Measurements from ENCODE around the gene OR51B4.
"Not testable (repeated sequence)": the region's sequence is repeated elsewhere in the genome, so short reads cannot be mapped to it uniquely, and the experiment has no call there.

The OR51B4 gene, protein sequence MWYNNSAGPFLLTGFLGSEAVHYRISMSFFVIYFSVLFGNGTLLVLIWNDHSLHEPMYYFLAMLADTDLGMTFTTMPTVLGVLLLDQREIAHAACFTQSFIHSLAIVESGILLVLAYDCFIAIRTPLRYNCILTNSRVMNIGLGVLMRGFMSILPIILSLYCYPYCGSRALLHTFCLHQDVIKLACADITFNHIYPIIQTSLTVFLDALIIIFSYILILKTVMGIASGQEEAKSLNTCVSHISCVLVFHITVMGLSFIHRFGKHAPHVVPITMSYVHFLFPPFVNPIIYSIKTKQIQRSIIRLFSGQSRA

DNA sequence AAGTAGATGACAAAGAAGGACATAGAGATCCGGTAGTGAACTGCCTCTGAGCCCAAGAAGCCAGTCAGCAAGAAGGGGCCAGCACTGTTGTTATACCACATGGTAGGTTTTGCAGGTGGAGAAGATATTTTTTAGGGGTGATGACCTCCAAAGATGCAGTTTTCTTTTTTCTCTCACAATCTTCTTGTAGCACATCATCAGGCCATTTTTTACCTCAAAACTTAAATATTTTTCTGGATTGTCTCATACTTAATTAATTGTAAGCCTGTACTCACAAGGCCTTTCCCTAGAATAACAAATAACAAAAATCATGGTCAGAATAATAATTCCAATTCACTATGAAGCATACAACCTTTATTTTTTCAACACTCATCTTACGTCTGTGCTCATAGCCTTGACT, at the start of gene OR51B4:
OR51B4 (minus strand) TSS at position 101 of the 400 bp plus-strand sequence; CDS start at position 101, 0 bp downstream.
- DNase-seq: no peak

DNA sequence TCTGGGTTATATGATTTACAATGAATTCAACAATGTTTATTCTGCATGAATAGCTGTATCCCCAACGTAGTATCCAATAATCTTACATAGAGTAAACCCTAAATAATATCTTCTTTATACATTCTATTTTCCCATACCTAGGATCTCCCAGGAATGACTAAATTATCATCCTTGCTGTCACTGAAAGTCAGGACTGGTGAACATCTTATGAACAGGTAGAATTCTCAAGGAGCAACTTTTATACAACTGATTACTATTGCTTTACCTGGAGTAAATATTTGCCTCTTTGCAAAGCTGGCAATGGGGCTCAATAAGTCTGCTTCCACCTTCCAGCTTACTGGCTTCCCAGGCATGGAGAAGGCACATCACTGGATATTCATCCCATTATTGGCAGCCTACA, 49.5 kb upstream of the OR51B4 start, which contains the start of gene OR51B6:
OR51B6 (plus strand) TSS at position 301 of the 400 bp plus-strand sequence; CDS start at position 301, 0 bp downstream.
- no peak for DNase-seq

DNA sequence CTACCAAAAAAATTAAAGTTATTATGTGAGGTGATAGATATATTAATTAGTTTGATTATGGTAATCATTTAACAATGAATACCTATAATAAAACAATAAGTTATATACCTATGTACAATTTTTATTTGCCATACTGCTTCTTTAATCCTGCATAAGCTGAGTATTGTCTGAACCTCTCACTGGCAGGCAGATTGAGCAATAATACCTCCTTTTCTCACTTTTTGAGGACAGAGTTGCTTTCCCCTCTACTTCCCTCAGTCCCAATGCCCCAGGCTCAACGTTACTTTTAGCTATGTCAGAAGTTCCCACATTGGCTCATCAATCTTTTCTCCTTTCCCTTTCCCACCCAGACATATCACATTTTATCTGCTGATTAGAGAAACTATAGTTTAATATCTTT, 47.8 kb upstream of the OR51B4 start:
- DNase-seq: no peak

DNA sequence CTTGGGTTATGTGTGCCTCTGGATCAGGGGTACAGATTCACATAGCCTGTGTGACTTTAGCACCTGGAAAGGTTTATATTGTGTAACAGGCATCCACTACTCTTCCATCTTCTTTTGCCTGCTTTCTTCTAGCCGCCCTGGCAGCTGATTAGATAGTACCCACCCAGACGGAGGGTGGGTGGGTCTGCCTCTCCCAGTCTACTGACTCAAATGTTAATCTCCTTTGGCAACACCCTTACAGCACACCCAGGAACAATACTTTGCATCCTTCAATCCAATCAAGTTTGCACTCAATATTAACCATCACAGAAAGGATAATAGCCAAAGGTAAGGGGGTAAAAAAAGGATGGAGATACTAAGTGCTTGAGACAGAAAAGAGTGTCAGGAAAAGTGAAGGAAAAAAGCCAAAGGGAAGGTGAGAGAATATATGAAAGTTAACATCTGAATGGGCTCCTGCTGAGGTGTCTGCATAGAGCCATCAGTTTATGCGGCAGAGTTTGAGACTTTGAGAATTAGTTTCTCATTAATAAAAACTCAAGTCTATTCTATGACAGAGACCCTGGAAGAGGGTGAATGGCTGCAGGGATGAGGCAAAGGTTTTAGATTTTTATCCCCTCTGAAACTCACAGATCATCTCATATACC, 46.9 kb upstream of the OR51B4 start:
- DNase-seq: no peak

DNA sequence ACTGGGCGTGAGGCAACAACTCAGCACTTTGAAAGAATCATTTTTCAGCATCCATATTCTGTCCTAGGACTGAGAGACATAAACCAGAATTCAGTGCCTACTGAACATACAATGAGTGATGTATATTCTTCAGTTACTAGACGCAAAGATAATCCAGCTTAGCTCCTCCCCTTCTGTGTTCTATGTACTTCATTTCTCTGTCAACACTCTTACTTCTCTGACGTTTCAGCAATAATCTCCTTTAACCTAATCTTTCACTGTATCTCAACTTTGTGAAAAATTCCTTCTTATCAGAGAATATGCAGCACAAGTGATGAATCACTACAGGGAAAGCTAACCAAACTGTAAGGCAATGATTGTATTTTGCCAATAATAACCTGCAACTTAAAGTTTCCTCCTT, 44.1 kb upstream of the OR51B4 start:
- no peak for DNase-seq

DNA sequence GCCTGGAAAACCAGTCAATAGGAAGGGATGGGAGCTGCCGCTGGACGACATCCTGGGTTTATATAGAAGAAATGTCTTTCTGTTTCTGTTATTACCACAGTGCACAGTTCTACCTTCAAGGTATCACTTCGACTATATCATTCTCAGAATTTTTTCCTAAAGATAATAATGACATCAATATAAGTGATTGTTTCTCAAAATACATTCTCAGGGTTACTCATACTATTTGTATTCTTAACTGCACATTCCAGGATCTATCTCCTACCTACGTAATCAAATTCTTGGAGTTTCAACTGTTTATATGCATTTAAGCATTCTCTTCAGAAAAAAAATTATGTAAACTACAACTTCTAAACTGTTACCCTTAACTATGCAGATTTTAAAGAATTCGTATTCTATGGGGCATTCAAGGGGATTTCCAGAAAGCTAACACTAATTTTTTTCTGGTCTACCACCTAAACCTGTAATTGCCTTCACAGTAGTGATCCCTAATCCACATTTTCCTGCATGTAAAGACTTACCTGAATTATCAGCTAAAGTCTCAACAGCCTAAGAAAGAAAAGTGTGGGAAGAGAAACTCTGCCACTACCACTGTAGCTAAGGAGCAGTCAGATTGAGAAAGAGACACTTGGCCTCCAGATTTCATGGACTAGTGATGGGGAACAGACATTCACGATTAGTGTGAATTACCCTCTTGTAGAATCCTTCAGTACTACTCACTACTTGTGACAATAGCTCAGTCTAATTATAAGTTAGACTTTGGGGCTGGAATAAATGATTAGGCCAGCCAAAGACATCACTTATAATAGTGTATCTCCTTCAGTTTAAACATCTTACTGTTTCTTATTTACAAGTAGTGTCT, 42.0 kb upstream of the OR51B4 start, which contains the start of gene OR51B5:
OR51B5 (minus strand) TSS at position 51 of the 862 bp plus-strand sequence; CDS start at position 51, 0 bp downstream.
- DNase-seq: no peak

DNA sequence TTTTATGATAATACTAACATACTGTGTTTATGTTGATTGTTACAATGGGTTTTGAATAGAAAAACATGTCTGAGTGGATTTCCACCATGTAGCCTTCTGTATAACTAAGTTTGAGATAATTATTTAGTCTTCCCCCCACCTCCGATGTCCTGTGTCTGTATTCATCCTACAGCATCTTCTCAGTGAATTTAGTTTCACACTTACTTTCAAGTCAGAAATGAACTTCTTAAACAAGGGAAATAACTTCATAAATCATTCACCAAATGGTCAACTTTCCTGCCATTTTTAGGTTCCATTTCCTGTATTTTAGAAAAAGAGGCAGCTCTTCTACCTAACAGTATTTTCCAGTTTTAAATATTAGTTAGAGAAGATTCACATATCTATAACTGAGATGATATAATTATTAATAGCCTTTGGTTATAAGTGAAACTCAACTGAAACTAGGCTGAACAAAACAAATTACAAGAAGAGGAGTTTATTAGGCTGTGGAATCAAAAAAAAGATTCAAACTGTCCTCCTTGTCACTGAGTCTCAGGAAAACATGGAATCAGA, 38.1 kb upstream of the OR51B4 start:
- no peak for DNase-seq

DNA sequence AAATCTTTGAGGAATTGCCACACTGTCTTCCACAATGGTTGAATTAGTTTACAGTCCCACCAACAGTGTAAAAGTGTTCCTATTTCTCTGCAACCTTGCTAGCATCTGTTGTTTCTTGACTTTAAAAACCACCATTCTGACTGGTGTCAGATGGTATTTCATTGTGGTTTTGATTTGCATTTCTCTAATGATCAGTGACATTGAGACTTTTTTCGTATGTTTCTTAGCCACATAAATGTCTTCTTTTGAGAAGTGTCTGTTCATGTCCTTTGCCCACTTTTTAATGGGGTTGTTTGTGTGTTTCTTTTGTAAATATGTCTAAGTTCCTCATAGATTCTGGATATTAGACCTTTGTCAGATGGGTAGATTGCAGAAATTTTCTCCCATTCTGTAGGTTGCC, 35.5 kb upstream of the OR51B4 start:
- DNase-seq: not testable (repeated sequence)

DNA sequence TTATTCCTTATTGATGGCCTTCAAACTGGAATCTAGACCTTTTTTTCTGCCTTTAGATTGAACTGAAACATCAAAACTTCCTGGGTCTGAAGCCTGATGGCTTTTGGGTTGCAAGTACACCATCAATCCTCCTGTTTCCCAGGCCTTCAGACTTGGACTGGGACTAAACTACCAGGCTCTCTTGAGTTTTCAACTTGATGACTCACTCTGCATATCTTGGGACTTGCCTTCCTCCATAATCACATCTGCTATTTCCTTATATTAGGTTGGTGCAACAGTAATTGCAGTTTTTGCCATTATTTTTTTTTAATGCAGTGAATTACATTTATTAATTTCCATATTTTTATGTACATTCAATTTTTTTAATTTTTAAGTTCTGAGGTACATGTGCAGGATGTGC, 34.6 kb upstream of the OR51B4 start:
- DNase-seq: no peak

DNA sequence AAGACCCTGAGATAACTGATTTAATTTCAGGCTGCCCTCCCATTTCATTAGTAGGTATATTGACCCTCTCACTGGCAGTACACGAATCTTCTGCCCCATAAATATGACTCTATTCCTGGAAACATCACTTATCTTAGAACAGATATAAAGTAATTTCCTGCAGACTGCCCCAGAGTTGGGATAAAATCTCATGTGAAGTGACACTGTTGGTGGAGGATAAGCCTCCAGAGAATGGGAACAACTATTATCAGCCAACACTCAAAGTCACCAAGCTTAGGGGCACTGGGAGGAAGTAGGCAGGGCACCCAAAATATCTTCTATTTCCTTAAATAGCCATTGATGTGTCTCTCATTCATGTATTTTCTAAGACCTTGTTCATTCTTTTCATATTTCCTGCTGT, 33.4 kb upstream of the OR51B4 start:
- no peak for DNase-seq

DNA sequence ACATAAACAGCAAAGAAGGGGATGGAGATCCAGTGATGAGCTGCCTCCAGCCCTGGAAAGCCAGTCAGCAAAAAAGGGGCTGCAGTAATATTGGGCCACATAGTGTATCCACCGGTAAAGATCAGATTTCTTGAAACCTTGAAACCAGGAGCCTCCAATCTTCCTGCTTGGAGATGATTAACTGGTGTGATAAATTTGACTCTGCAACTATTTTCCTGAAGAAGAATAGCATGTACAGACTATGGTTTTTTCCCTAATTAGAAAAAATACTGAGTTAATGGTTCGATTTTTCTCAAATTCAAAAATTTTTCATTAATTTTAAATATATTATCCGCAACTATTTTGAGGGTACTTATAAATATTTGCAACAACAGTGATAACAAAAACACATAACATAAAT, 22.5 kb upstream of the OR51B4 start, which contains the start of gene OR51B2:
OR51B2 (minus strand) TSS at position 101 of the 400 bp plus-strand sequence; CDS start at position 101, 0 bp downstream.
- no peak for DNase-seq

DNA sequence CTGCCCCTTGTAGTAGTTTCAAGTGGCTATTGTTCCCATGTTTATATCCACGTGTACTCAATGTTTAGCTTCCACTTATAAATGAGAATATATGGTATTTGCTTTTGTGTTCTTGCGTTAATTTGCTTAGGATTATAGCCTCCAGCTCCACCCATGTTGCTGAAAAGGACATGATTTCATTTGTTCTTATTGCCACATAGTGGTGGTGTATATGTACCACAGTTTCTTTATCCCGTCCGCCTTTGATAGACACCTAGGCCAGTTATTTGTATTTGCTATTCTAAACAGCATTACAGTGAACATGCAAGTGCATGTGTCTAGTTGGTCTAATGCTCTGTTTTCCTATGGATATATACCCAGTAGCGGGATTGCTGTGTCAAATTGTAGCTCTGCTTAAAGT, 15.5 kb upstream of the OR51B4 start:
- DNase-seq: no peak

DNA sequence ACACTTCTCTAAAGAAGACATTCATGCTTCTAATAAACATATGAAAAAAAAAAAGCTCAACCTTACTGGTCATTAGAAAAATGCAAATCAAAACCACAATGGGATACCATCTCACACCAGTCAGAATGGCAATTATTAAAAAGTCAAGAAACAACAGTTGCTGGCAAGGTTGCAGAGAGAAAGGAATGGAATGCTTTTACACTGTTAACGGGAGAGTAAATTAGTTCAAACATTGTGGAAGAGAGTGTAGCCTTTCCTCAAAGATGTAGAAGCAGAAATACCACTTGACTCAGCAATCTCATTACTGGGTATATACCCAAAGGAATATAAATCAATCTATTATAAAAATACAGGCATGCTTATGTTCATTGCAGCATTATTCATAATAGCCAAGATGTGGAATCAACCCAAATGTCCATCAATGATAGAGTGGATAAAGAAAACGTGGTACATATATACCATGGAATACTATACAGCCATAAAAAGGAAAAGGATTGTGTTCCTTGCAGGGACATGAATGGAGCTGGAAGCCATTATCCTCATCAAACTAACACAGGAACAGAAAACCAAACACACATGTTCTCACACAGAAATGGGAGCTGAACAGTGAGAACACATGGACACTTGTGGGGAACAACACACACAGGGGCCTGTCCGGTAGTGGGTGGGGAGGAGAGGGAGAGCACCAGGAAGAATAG, 11.7 kb upstream of the OR51B4 start:
- not testable (repeated sequence) for DNase-seq

DNA sequence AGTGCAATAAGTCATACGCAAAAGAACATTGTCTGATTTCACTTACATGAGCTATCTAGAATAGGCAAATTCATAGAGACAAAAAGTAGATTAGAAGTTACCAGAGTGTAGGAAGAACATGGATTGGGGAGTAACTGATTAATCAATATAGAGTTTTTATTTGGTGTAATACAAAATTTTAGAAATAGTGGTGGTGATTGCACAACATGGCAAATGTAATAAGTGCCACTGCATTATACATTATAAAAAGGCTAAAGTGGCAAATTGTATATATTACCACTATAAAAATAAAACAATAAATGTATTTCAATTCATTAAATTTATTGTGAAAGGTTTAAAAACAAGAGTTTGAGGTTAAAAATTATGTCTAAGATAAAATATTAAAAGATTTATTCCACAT, 8.7 kb upstream of the OR51B4 start:
- DNase-seq: no peak

DNA sequence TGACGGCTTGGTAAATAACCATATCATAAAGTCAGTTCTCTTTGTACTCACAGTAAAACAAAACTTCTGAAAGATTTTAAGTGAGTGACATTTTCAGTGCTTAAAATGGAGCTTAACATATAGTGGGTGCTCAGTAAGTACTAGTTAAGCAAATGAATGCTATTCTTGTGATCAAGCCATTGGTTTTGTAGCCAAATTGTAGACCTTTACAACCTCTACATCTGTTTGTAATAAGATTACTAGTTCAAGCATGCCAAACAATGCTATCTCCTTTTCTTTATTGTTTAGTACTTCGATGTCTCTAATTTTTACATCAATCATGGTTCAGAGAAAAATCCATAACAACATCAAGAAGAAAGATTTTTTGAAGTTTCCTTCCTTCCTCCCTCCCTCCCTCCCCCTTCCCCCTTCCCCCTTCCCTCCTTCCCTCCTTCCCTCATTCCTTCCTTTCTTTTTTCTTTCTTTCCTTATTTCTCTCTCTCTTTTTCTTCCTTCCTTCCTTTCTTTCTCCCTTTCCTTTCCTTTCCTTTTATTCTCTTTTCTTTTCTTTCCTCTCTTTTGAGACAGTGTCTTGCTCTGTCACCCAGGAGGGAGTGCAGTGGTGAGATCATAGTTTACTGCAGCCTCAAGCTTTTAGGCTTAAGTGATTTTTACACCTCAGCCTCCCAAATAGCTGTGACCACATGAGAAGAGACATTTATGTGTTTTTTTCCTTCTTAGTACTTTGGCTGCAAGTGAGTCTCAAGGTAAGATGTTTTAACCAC, 5.7 kb upstream of the OR51B4 start:
- no peak for DNase-seq

DNA sequence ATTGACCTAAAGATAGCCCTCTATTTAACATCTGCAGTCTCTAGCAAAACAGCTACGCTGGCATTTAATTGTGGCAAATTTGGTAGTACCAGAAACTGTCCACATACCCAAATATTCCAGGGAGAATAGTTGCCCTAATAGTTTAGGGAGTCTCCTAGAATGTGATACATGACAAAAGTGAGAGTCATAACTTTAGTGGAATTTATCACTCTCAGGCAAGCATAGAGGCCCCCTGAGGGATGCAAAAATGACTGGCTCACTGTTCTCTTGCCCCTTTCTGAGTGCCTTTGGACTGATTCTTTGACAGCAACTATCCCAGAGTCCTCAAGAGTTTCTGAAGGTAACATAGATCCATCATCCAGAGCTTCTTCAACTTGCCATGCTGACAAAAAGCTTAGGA, 2.3 kb upstream of the OR51B4 start:
- DNase-seq: no peak

DNA sequence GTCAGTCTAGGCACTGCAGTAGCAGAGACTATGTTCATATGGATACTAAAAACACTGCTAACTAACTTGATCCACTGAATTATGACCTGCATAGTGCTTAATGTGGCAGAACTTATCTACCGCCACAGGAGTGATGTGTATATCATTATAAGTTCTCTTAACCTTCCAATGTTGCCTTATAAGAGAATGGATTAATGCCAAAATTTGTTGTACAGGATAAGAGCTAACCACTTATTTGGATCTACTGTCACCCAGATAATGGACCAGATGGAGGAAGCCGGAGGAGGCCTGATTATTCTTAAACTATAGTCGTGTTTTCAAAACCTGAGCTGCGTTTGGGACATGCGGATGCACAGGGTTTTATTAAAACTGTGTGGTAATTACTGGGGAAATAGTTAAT, 1.9 kb upstream of the OR51B4 start:
- DNase-seq: no peak

DNA sequence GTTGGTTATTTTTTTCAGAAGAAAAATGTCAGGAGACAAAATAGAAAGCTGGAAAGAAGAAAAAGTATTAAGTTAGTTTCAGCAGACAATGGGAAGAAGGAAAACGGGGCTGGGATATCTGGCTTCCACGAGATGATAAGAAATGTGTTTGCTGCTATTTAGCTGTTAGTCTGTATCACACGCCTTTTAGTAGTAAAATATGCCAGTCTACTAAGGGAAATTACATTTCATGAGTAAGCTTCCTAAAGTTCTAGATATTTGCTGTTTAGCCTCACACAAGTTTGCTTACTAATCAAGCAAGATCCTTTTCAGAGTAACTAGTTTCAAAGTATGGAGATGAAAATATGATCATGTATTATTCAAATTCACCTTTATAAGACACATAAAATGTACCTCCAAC, 1.5 kb downstream of the OR51B4 start:
- no peak for DNase-seq

DNA sequence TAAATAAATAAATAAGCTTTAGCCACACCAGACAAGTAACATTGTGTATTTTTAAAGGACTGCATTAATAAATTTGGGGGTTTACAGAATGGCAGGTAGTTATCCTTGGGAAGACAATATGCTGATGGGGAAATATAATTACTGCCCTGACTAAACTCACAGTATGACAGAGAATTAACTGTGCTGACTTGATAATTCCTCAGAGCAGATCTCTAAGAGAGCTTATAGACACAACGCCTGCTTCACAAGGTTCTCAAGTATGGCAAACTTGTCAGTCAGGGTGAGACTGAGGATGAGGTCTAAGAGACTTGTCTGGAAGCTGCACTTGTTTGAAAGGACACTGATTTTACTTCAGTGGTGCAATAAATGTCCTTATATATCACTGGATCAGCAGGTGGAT, 3.3 kb downstream of the OR51B4 start:
- no peak for DNase-seq

DNA sequence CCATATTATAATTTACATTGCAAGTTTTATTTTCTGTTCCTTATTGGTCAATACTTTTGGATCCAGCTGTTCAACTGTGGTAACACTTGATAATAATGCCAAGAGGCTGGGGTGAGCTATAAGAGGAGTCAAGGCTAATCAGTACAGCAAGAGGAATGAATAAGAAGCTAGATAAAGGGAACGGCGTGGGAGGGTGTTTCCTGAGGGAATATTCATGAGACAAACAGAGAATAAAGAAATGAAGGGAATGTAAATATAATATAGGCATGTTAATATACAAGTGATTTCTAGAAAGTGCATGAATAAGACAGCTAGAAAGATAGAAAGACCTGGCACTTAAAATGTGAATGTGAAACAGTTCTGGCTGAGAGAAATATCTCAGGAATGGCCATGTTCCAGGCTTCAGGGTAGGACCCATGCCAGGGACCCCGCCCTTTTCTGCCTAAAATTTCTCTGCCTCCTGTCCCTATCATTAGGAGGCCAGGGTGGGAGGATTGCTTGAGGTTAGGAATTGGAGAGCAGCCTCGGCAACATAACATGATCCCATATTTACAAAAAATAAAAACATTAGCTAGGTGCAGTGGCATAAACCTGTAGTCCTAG, 3.9 kb downstream of the OR51B4 start:
- no peak for DNase-seq

DNA sequence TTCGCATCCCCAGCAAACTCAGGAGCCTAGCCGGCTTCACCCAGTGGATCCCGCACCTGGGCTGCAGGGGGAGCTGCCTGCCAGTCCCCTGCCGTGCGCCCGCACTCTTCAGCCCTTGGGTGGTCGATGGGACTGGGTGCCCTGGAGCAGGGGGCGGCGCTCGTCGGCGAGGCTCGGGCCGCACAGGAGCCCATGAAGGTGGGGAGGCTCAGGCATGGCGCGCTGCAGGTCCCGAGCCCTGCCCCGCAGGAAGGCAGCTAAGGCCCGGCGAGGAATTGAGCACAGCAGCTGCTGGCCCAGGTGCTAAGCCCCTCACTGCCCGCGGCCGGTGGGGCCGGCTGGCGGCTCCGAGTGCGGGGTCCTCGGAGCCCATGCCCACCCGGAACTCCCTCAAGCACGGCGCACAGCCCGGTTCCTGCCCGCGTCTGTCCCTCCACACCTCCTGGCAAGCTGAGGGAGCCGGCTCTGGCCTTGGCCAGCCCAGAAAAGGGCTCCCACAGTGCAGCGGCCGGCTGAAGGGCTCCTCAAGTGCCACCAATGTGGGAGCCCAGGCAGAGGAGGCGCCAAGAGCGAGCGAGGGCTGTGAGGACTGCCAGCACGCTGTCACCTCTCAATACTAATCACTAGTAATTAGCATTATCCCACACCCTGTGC, 7.3 kb downstream of the OR51B4 start:
- DNase-seq: not testable (repeated sequence)
